Smooth muscle cell (in vitro differentiated cells): Measurements from ENCODE around the gene B3GNT8. TPM values are rescaled to one million over a fixed set of nuclear protein-coding genes. Genes with fewer than 3 reads are reported as not detected.

ENCODE experiments used
- DNase-seq: peaks from one replicate; lab custom pipeline; 2025; ENCODE audit not compliant: unreplicated experiment; lab: John Stamatoyannopoulos, UW
- H2AFZ ChIP-seq: fragments of 200-600 bp; sonication (generic); 2 replicates; pipeline ENCODE4 v1.6.0; 2016; ENCODE audit warnings: antibody characterized with exemption, low read depth, mild to moderate bottlenecking
- H3F3A ChIP-seq: fragments of 200-600 bp; sonication (generic); 2 replicates; pipeline ENCODE4 v1.6.0; 2017; ENCODE audit warnings: antibody characterized with exemption, low read depth
- H3K27ac ChIP-seq: fragments of 200-600 bp; sonication (generic); 2 replicates; pipeline ENCODE4 v1.5.1; 2016; ENCODE audit warnings: low read depth, mild to moderate bottlenecking
- H3K27me3 ChIP-seq: fragments of 200-600 bp; sonication (generic); 2 replicates; pipeline ENCODE4 v1.6.1; 2016; ENCODE audit warnings: low read depth, mild to moderate bottlenecking
- H3K36me3 ChIP-seq: fragments of 200-600 bp; sonication (generic); 2 replicates; pipeline ENCODE4 v1.5.1; 2016; ENCODE audit warnings: low read depth
- H3K4me1 ChIP-seq: fragments of 200-600 bp; sonication (generic); 2 replicates; pipeline ENCODE4 v1.5.1; 2016; ENCODE audit warnings: low read depth
- H3K4me2 ChIP-seq: fragments of 200-600 bp; sonication (generic); 2 replicates; pipeline ENCODE4 v1.6.0; 2016; ENCODE audit warnings: mild to moderate bottlenecking
- H3K4me3 ChIP-seq: fragments of 200-600 bp; sonication (generic); 2 replicates; pipeline ENCODE4 v1.5.1; 2016; ENCODE audit warnings: mild to moderate bottlenecking
- H3K79me2 ChIP-seq: fragments of 200-600 bp; sonication (generic); 2 replicates; pipeline ENCODE4 v1.6.0; 2016; ENCODE audit warnings: low read depth, mild to moderate bottlenecking
- H3K9ac ChIP-seq: fragments of 200-600 bp; sonication (generic); 2 replicates; pipeline ENCODE4 v1.6.0; 2016; ENCODE audit warnings: low read depth
- H3K9me3 ChIP-seq: fragments of 200-600 bp; sonication (generic); replicated peaks from 2 replicates; pipeline ENCODE4 v1.5.1; 2016; ENCODE audit warnings: low read depth
- H4K20me1 ChIP-seq: fragments of 200-600 bp; sonication (generic); 2 replicates; pipeline ENCODE4 v1.6.0; 2016; ENCODE audit warnings: low read depth
- CTCF ChIP-seq: fragments of 200-600 bp; sonication (generic); IDR thresholded peaks from 2 replicates; pipeline ENCODE4 v1.5.1; 2017; ENCODE audit warnings: borderline replicate concordance, mild to moderate bottlenecking, antibody characterized with exemption; ENCODE audit not compliant: insufficient read depth, poor library complexity, severe bottlenecking
- WGBS: methylation state at CpG from one replicate; pipeline ENCODE4 v1.1.7; 2016; ENCODE audit warnings: low lambda C conversion rate; 5-methylcytosine and 5-hydroxymethylcytosine counted together
- polyA plus RNA-seq: library from polyadenylated mRNA; unstranded; fragments of >200 nt; fragmentation: Nextera tagmentation; extraction: Ambion mirVana; gene quantifications from 2 replicates; pipeline ENCODE4 v1.2.1, GENCODE V29; 2016
- small RNA-seq: library from RNA; depleted of rRNA; stranded (forward); fragments of <200 nt; gene quantifications from one replicate; pipeline ENCODE3, GENCODE V24; 2014
- total RNA-seq: library from RNA; depleted of rRNA; stranded (reverse); fragments of >200 nt; gene quantifications from 2 replicates; pipeline ENCODE4 v1.2.3, GENCODE V29; 2014

The B3GNT8 gene
- total and polyA plus RNA-seq, 2 experiments from 2014 or later: 0.85 to 1.7 TPM

GRCh38 chr19:41376241-41376997 is 50.8 kb downstream of the B3GNT8 start, which contains the start of gene TMEM91:
TSS of gene TMEM91 (plus strand) at chr19:41376533. CDS start at chr19:41378310, 1,777 bp downstream.
- H3K4me1 ChIP-seq: no peaks in the 10 kb centered on the region
- WGBS: 3% methylated on average over 36 of the region's 47 CpGs
- peak; percentile 10 for DNase-seq
- no peak for TF ChIP-seq CTCF
- no peaks in the 10 kb centered on the region for H3K9me3 ChIP-seq
- peaks cover 6% of the 10 kb centered on the region for H3F3A ChIP-seq
- peaks cover 17% of the 10 kb centered on the region for H3K79me2 ChIP-seq
- no peaks in the 10 kb centered on the region for H3K27me3 ChIP-seq
- H3K4me3 ChIP-seq: peak within 1 kb of the TSS; percentile 62
- H4K20me1 ChIP-seq: no peaks in the 10 kb centered on the region
- peak within 1 kb of the TSS; percentile 73 for H2AFZ ChIP-seq
- H3K4me2 ChIP-seq: peak within 1 kb of the TSS; percentile 91
- peak within 1 kb of the TSS; percentile 61 for H3K9ac ChIP-seq
- peak within 1 kb of the TSS; percentile 64 for H3K27ac ChIP-seq
- H3K36me3 ChIP-seq: no peaks in the 10 kb centered on the region

Small RNA genes within 50 kb of the gene (small RNA-seq; reads per million reads assigned to genes)
- gene RF00017: not detected

Other genes starting within 250 kb of the B3GNT8 start
- 0.18 and 0.63 TPM in 2 replicates for gene CYP2S1, start 234.2 kb downstream of the B3GNT8 start, total RNA-seq
- 1.8 and 6.1 TPM in 2 replicates for gene CYP2S1, start 234.2 kb downstream of the B3GNT8 start, polyA plus RNA-seq
- 71.2 and 76.8 TPM in 2 replicates for gene AXL, start 208.2 kb downstream of the B3GNT8 start, total RNA-seq
- gene AXL, start 208.2 kb downstream of the B3GNT8 start, polyA plus RNA-seq: 16.9 and 27.0 TPM in 2 replicates
- gene HNRNPUL1, start 163.0 kb downstream of the B3GNT8 start, total RNA-seq: 78.6 and 101 TPM in 2 replicates
- gene HNRNPUL1, start 163.0 kb downstream of the B3GNT8 start, polyA plus RNA-seq: 121 and 125 TPM in 2 replicates
- 3.0 and 7.5 TPM in 2 replicates for gene CCDC97, start 117.2 kb downstream of the B3GNT8 start, total RNA-seq
- 15.3 and 18.2 TPM in 2 replicates for gene CCDC97, start 117.2 kb downstream of the B3GNT8 start, polyA plus RNA-seq
- gene TGFB1, start 73.5 kb downstream of the B3GNT8 start, total RNA-seq: 37.6 and 51.7 TPM in 2 replicates
- 199 and 216 TPM in 2 replicates for gene TGFB1, start 73.5 kb downstream of the B3GNT8 start, polyA plus RNA-seq
- gene B9D2, start 63.2 kb downstream of the B3GNT8 start, total RNA-seq: 1.6 and 2.1 TPM in 2 replicates
- gene B9D2, start 63.2 kb downstream of the B3GNT8 start, polyA plus RNA-seq: 12.2 and 13.9 TPM in 2 replicates
- 11.0 and 19.2 TPM in 2 replicates for gene TMEM91, start 50.8 kb downstream of the B3GNT8 start, total RNA-seq
- gene TMEM91, start 50.8 kb downstream of the B3GNT8 start, polyA plus RNA-seq: 24.3 and 25.6 TPM in 2 replicates
- gene EXOSC5, start 30.0 kb downstream of the B3GNT8 start, total RNA-seq: 5.4 and 5.6 TPM in 2 replicates
- gene EXOSC5, start 30.0 kb downstream of the B3GNT8 start, polyA plus RNA-seq: 19.5 and 22.1 TPM in 2 replicates
- gene BCKDHA, start 29.6 kb downstream of the B3GNT8 start, total RNA-seq: 24.6 and 30.3 TPM in 2 replicates
- gene BCKDHA, start 29.6 kb downstream of the B3GNT8 start, polyA plus RNA-seq: 47.9 and 53.9 TPM in 2 replicates
- gene DMAC2, start 12.5 kb upstream of the B3GNT8 start, total RNA-seq: 40.3 and 48.3 TPM in 2 replicates
- gene DMAC2, start 12.5 kb upstream of the B3GNT8 start, polyA plus RNA-seq: 65.8 and 69.2 TPM in 2 replicates
- gene ERICH4, start 15.8 kb upstream of the B3GNT8 start, total RNA-seq: not detected in 2 replicates
- not detected in 2 replicates for gene ERICH4, start 15.8 kb upstream of the B3GNT8 start, polyA plus RNA-seq
- gene CEACAM21, start 148.8 kb upstream of the B3GNT8 start, total RNA-seq: not detected in 2 replicates
- gene CEACAM21, start 148.8 kb upstream of the B3GNT8 start, polyA plus RNA-seq: not detected in 2 replicates
- gene CEACAM4, start 199.7 kb upstream of the B3GNT8 start, total RNA-seq: not detected in 2 replicates
- not detected in 2 replicates for gene CEACAM4, start 199.7 kb upstream of the B3GNT8 start, polyA plus RNA-seq